DMS 273 (cell line): Measurements from ENCODE around the gene IQCH.
"Not testable (repeated sequence)": the region's sequence is repeated elsewhere in the genome, so short reads cannot be mapped to it uniquely, and the experiment has no call there.

ENCODE experiments used
- DNase-seq: peaks from one replicate; lab custom pipeline; 2025; ENCODE audit not compliant: unreplicated experiment; lab: John Stamatoyannopoulos, UW

The IQCH gene

DNA sequence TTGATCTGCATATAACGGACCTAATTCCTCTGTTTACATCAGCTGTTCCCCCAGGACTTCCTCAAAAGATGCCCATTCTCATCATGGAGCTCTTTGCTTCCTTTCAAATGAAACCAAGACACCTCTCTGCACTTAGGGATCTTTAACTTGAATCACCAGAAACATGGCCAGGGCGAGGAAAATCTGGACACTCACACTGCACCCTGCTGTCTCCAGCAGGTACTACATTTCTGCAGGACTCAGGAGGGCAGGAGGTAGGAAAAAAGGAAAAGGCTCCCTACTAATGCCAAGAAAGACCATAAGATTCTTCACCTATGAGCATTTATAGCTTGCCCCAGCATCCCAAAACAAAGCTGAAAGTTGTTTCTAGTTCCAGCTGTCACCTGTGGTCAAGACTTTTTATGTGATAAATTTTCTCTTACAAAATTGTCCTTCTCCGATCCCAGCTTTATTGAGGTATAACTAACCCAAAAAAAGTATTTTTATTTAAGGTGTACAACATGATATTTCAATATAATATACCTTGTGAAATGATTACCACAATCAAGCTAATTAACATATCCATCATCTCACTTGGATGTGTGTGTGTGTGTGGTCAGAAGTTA lies 179.0 kb downstream of the IQCH start:
- DNase-seq: peak; percentile 58

DNA sequence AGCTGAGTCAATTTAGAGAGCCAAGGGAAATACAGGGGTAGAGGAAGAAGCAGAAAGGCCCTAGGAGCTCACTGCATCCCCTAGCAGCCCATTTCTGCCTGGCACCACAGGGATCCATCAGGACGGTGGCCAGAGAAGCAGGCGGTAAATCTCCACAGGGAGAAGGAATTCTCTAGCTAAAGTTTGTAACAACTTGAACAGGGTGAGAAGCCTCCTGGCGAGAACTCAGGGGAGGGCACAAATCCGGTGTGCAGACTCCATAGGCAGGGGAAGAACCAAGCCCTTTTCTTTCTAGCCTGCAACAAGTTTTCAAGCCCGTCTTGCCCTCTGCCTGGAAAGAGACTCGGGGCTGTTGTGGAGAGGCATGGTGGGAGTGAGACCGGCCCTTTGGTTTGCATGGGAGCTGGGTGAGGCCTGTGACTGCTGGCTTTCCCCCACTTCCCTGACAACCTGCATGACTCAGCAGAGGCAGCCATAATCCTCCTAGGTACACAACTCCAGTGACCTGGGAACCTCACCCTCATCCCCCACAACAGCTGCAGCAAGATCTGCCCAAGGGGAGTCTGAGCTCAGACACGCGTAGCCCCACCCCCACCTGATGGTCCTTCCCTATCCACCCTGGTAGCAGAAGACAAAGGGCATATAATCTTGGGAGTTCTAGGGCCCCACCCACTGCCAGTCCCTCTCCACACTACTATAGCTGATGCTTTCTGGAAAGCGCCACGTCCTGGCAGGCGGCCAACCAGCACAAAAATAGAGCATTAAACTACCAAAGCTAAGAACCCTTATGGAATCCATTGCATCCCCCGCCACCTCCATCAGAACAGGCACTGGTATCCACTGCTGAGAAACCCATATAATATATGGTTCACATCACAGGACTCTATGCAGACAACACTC lies 182.0 kb downstream of the IQCH start:
- not testable (repeated sequence) for DNase-seq

DNA sequence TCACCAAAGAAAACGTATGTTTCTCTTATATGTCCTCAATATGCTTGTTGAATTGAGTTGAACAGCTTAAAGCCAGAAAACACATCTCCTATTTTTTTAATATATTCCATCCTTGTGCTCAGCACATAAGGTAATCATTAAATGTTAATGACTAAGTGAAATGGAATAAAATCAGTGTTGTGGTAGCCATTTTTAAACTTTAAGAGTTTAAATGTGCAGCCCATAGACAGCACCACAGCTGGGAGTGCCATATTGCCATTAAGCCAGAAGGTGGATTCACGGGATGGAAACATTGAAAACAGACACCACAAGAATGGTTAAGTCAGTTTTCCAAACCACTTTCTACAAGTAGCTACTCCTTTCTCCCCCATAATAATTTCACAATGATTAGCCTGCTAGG lies 189.5 kb downstream of the IQCH start:
- peak; percentile 70 for DNase-seq

DNA sequence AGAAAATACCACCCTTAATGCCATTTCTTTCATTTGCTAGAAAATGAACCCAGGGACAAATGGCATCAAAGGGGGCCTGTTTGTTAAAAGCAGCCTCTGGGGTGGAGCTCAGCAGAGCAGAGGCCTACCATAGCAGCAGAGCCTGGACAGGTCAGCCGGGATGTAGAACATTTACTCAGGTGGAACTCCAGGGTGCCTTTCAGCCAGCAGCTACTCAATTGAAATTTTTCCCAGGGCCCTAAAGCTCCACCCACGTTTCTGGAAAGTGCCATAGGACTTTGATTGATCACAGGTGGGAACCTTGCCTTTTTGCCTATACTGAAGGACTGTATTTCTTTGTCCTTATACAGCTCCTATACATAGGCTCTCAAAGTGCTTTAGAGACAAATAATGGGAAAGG lies 191.9 kb downstream of the IQCH start:
- no peak for DNase-seq

DNA sequence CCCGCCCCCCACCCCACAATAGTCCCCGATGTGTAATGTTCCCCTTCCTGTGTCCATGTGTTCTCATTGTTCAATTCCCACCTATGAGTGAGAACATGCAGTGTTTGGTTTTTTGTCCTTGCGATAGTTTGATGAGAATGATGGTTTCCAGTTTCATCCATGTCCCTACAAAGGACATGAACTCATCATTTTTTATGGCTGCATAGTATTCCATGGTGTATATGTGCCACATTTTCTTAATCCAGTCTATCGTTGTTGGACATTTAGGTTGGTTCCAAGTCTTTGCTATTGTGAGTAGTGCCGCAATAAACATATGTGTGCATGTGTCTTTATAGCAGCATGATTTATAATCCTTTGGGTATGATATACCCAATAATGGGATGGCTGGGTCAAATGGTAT lies 193.8 kb downstream of the IQCH start:
- DNase-seq: not testable (repeated sequence)

DNA sequence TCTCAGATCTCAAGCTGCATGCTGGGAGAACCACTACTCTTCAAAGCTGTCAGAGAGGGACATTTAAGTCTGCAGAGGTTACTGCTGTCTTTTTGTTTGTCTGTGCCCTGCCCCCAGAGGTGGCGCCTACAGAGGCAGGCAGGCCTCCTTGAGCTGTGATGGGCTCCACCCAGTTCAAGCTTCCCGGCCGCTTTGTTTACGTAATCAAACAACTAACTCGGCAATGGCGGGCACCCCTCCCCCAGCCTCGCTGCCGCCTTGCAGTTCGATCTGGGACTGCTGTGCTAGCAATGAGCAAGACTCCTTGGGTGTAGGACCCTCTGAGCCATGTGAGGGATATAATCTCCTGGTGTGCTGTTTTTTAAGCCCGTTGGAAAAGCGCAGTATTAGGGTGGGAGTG lies 199.1 kb downstream of the IQCH start:
- DNase-seq: not testable (repeated sequence)

DNA sequence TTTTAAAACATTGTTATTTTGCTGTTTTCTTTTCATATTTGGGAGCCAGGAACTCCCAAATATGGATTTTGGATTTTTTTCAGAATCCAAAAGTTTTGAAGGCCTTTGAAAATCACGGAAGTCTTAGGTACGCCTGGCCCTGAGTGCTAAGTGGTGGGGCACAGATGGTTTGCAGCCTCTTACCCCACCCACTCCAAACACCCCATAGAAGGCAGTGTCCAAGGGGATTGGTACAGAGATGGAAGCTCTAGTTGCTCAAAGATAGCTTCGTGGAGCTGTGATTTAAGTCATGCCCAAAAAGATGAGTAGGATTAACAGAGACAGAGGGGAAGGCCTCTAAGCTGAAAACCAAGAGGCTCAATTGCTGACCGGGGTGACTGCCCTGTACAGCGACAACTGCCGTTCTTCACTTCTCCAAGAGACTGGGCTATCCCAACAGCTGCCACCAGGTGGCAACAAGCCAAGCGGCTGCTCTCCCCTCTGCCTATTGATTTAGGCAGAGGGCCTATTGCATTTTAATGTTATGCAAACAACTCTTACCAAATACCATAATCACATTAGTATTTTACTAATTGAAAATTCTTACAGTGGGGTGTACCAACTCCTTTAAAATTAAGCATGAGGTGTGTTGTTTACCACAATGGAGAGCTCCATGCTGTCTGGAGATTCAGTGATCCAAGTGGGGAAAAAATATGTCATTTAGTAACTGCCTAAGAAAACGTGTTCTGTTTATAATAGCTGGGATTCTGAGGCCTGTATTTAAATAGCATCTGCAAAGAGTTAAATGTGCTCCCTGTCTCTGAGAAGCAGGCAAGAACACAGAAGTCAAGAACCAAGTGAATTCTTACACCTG lies 202.3 kb downstream of the IQCH start:
- DNase-seq: peak; percentile 87

DNA sequence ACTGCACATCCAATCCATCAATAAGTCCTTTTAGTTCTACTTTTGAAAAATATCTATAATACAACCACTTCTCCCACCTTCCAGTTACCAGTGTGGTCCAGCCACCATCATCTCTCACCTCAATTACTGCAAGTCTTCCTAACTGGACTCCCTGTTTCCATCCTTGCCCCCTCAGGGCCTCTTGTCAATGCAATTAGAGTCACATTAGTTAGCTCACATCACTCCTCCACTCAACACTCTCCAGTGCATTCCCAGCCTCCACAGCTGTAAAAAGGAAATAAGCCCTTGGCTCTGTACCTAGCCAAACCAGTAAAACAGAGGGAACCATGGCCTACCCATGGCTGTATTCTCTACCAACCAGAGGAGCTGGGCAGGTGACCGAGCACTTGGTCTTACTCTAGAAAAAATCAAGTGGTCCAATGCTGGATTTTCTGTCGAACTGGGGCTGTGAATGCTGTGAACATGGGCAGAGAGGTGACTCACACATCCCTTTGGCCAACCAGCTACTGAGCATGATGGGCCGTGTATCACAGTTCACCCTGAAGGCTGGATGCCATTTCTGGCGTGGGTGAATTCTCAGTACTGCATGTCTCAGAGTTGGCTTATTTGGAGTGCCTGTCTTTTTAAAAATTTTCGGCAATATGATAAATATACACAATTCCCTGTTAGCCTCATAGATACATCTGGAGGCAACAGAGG lies 203.9 kb downstream of the IQCH start:
- no peak for DNase-seq

DNA sequence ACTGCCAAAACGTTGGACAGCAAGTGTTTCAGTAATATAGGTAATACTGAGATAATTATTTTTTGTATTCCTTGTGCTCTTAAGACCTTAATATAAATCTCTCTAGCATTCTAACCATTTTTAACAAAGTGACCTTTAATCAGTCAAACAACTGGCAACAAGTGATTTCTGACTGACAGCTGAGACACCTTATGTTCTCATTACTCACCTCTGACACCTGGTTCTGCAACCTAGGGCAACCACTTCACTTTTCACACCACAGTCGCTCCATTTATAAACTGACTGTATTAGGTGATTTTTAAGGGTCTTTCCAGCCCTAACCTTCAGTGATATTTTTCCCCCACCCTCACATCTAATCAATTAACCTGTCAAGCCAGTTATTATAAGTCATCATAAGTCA lies 205.9 kb downstream of the IQCH start:
- no peak for DNase-seq

DNA sequence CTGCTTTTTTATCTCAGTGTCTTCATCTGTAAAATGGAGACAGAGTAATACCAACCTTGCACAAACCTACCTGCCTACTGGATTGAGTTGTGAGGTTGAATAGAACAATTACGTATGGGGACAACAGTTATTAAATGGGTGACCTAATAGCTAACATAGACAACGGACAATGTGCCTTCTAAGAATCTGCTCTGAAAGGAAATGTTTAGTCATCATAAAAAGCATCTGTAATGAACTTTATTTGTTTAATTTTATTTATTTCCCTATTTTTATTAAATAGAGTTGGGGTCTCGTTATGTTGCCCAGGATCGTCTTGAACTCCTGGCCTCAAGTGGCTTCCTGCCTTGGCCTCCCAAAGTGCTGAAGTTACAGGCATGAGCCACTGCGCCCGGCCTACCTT lies 207.1 kb downstream of the IQCH start:
- no peak for DNase-seq

DNA sequence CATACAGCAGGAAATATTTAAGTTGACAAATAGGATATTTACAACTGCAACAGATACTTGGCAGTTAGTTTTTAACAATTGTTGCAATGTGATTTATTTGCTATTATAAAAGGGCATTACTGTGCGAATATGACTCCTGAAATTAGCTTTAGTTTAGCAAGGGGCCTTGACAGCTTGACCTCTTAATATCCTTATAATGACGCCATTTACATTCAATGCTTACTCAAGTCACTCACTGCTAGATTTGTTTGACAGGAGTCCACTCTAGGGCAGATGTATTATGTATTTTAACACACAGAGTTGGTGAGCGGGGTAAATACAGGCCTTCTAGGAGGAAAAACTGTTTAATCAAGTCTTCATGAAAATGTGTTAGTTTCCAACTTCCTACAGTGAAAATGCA lies 208.3 kb downstream of the IQCH start:
- DNase-seq: no peak

DNA sequence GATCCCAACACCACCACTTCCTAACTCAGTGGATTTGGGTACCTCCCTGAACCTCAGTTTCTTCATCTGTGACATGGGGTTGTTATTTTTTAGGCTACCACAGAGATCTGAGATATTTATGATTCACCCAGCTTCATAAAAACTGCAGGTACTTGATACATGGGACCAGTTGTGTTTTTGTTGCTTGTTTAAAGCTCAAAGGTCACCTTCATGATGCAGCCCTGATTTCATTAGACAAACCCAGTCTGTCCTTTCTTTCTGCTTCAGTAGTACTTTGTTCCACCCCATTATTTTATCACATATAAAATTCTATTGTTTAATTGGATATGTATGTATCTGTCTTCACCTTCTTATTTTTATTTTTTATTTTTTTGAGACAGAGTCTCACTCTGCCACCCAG lies 208.9 kb downstream of the IQCH start:
- DNase-seq: no peak

DNA sequence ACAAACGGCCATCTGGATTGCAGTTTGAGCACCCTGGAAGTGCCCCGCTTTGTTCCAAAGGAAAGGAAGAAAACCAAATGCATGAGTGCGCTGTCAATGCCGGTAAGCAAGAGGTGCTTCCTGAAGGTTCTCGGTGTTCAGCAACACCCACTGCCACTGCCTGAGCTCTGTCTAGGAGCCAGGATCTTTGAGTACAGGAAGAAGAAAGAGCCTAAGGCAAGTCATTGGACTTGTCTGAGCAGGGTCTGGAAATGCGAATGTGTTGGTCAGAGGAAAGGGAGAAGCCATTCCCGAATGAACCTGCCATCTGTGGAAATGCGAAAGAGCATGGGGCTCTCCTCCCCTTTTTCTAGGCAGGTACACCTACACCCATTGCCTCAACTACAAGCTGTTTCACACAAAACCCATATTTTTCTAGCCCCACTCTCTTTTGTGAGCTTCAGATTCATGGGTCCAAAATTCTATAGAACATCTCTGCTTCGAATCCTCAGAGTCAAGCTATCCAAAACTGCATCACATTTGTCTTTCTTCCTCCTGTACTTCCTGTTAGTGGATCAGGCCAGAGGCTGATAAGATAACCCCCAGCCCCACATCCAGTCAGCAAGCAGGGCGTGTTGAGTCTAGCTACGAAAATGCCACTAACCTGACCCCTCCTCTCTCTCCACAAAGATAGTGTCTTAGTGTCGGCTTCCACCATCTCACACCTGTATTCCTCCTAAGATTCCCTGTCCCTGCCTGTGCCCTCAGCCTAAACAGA lies 210.8 kb downstream of the IQCH start:
- no peak for DNase-seq

DNA sequence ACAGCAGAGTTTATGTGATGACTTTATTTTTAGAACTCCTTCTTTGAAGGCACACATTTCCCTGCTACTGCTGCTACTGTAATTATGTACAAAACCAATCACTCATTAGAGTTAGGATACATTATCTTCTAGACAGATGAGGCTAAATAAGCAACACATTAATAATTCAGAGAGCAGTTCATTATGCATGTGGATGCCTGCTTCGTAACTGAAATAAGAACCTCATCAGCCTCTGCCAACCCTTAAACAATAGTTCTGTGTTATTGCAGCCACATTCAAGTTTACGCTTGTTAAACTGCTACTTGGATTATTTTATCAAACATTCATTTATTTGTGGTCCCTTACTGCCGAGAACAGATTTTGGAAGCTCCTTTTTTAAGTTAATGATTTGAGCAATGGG lies 213.8 kb downstream of the IQCH start:
- DNase-seq: peak; percentile 31

DNA sequence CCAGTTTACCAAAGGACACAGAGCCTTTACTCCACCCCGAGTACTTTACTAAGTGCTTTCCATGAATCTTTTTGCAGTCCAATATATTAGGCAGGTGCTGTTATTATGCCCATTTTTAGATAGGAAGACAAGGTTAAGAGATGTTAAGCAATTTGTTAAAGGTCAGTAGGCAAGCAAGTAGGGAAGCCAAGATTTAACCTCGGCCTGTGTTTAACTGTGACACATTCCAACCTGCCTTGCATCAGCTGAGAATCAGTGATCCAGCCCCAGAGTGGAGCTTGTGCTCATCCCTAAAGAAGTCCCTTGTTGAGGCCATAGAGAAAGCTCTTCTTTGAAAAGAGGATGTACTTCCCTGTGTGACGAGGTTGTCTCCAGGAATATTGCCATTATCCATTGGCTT lies 215.1 kb downstream of the IQCH start:
- no peak for DNase-seq

DNA sequence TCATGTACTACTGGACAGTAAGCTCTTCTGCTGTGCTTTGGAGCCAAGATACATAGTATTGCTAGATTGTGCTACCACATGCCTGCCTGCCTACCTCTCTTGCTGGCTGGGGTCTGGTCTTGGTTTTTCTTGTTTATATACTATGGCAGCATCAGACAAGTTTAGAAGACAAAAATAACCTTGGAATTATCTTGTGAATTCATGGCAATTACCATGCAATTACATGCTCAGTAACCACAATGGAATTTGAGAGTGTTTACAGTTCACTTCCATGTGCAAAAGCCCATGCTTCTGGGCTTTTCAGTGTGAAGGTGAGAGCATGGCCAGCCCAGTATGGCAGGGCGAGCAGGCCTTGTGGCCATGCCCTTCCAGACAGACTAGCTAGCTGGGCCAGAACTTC lies 218.4 kb downstream of the IQCH start:
- DNase-seq: no peak

DNA sequence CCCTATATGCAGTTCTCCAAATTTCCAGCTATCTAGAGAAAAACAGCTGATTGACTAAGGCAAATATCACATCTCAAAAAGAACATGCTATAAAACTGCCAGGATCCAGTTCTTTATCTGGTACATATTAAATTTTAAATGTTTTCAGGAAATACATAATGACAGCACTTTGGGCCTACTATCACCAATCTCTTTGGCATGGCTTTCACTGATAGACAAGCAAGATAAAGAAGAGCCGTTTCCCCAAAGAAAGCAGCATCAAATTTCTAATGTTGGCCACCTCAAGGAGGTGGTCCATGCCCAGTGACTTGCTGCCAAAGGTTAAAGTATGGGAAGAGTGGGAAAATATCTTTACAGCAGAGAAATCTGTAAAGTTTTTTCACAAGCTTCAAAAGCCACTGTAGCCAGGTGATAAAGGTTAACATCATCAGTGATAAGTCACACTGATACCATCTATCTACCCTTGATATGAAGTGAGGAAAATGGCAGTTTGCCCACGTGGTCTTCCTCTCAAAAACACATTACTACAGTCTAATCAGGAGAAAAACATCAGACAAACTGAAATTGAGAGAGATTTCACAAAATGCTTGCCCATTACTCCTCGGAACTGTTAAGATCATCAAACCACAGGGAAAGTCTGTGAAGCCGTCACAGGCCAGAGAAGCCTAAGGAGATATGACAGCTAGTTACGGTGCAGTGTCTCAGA lies 220.0 kb downstream of the IQCH start:
- no peak for DNase-seq

DNA sequence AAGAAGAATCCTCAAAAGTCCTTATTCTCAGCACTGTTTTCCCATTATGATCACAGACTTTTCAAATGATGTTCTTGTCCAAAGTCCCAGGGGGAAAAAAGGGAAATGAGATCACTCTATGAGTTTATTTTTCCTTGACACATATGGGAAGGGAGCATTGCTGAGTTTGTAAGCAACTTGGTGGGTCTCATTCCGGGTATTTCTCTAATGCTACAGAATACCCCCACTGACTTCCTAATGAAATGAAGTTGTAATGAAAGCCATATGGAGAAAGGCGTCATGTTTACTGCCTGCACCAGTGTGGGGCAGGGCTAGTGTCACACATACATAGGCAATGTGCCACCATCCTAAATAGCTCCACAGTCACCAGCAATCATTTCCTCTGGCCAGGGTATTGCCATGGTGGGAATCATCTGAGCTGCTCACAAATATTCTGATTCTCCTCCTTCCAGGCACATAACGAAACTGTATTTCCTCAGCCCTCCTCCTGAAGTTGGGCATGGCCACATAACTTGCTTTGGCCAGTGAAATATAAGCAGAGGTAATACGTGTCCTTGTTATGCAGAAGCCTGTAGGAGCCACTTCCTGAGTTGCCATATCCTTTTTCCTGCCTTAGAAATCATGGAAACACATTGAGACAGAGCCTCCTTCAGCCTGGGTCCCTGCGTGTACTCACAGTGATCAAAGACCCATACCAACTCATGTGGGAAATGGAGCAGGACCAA lies 225.4 kb downstream of the IQCH start:
- DNase-seq: no peak

DNA sequence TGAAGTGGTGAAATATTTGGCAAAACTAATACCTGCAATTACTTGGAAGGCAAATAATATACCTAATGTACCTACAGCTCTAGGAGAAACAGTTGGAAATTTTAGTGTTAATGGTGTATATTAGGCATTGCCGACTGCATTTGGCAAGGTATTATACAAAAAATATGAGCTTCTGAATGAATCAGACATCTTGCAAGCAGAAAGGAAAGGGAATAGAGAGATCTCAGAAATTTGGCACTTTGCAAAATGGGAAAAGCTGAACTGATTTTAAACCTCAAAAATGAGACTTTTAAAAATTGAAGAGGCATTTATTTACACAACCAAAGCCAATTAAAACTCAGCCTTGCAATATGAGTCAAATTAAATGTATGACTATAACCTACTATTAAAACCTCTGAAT lies 226.2 kb downstream of the IQCH start:
- no peak for DNase-seq
